HG02885 (cell line): Measurements from ENCODE around the gene PCNX2.

Experiments used
- ATAC-seq: cut with Tn5 transposase; IDR thresholded peaks from one replicate; pipeline ENCODE4 v1.9.1; 2021; ENCODE audit warnings: mild to moderate bottlenecking; ENCODE audit not compliant: unreplicated experiment, poor library complexity

The PCNX2 gene

GRCh38 chr1:232993555-232993954 is 302.0 kb downstream of the PCNX2 start:
- ATAC-seq, result no peak

GRCh38 chr1:232992227-232992626 is 303.3 kb downstream of the PCNX2 start:
- no peak for ATAC-seq

- ATAC-seq, result no peak
Observed at GRCh38 chr1:232991238-232991637, 304.3 kb downstream of the PCNX2 start.

- ATAC-seq, result no peak
Observed at GRCh38 chr1:232990176-232991128, 305.1 kb downstream of the PCNX2 start.

GRCh38 chr1:232988572-232989040 is 306.9 kb downstream of the PCNX2 start:
- no peak for ATAC-seq

GRCh38 chr1:232987774-232988140 is 307.8 kb downstream of the PCNX2 start:
- ATAC-seq, result no peak

- no peak for ATAC-seq
Observed at GRCh38 chr1:232987046-232987773, 308.3 kb downstream of the PCNX2 start.

- no peak for ATAC-seq
Observed at GRCh38 chr1:232986527-232986922, 309.0 kb downstream of the PCNX2 start.

GRCh38 chr1:232985882-232986526 is 309.5 kb downstream of the PCNX2 start:
- no peak for ATAC-seq

- no peak for ATAC-seq
Observed at GRCh38 chr1:232984577-232985425, 310.7 kb downstream of the PCNX2 start.

- ATAC-seq, result no peak
Observed at GRCh38 chr1:232983817-232984567, 311.5 kb downstream of the PCNX2 start.

GRCh38 chr1:232983375-232983774 is 312.1 kb downstream of the PCNX2 start:
- no peak for ATAC-seq

- ATAC-seq, result no peak
Observed at GRCh38 chr1:232982238-232982944, 313.1 kb downstream of the PCNX2 start.

GRCh38 chr1:232980986-232981560 is 314.5 kb downstream of the PCNX2 start:
- ATAC-seq, result no peak

- no peak for ATAC-seq
Observed at GRCh38 chr1:232980355-232980978, 315.1 kb downstream of the PCNX2 start.

- ATAC-seq, result no peak
Observed at GRCh38 chr1:232979558-232979957, 316.0 kb downstream of the PCNX2 start.

- no peak for ATAC-seq
Observed at GRCh38 chr1:232978815-232979214, 316.7 kb downstream of the PCNX2 start.

- ATAC-seq, result no peak
Observed at GRCh38 chr1:232978091-232978634, 317.4 kb downstream of the PCNX2 start.
